Uterine smooth muscle cell (primary cell): ENCODE measurements around the gene DPT. TPM values are rescaled to one million over a fixed set of nuclear protein-coding genes. Genes with fewer than 3 reads are reported as not detected.

Source experiments
- total RNA-seq: library from RNA; depleted of rRNA; stranded (reverse); fragments of >200 nt; gene quantifications from 2 replicates; pipeline ENCODE4 v1.2.3, GENCODE V29; 2014

DPT gene
- total RNA-seq: not detected in 2 replicates

DNA sequence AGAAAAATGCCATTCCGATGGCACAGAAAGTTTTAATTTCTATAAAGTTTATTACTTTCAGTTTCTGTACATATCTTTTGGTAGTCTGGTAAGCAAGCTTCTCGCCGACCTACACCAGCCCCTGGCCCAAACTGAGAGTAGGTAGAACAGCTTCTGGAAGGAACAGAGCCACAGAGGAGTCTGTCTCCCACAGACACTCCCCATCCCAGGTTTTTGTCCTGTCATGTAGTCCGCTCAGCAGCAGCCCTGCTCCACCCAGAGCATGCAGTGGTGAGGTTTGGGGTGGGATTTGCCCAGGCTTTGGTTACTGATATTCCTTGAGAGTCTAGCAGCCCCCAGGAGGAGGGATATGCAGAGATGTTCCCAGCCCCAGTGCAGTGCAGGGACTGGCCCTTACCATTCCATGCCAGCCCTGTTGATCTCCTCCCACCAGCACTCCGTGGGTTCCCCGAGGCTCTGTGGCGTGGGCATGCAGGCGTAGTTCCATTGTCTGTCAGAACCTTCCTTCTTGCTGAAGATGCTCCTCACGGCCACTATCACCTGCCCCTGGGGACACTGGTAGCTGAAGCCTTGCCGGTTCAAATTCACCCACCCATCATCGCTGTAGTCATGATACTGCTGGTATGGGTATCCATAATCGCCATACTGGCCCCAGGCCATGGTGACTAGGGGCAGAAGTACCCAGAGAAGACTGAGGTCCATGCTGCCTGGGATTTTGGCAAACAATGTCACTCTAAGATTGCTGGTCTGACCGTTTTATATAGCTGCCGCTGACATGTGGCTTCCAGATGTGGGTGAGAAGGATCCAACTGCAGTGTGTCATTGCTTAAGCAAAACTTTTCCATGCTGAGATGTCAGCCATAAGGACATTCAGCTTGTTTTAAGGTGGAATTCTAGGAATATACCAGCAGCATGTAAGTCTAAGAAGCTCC is at the start of gene DPT:
DPT (minus strand) TSS at position 734 of the 932 bp plus-strand sequence; CDS start at position 702, 32 bp downstream.

Other genes with a start within 250 kb of the DPT start
- not detected in 2 replicates for gene XCL2, start 185.2 kb downstream of the DPT start, total RNA-seq
- not detected in 2 replicates for gene XCL1, start 152.6 kb downstream of the DPT start, total RNA-seq